HG02759 (cell line): ENCODE data around the gene TPCN2.
"Not testable (repeated sequence)": the region's sequence is repeated elsewhere in the genome, so short reads cannot be mapped to it uniquely, and the experiment has no call there.

Experiments
- ATAC-seq: cut with Tn5 transposase; IDR thresholded peaks from one replicate; pipeline ENCODE4 v1.9.1; 2021; ENCODE audit warnings: mild to moderate bottlenecking, moderate library complexity; ENCODE audit not compliant: unreplicated experiment

TPCN2 gene

DNA sequence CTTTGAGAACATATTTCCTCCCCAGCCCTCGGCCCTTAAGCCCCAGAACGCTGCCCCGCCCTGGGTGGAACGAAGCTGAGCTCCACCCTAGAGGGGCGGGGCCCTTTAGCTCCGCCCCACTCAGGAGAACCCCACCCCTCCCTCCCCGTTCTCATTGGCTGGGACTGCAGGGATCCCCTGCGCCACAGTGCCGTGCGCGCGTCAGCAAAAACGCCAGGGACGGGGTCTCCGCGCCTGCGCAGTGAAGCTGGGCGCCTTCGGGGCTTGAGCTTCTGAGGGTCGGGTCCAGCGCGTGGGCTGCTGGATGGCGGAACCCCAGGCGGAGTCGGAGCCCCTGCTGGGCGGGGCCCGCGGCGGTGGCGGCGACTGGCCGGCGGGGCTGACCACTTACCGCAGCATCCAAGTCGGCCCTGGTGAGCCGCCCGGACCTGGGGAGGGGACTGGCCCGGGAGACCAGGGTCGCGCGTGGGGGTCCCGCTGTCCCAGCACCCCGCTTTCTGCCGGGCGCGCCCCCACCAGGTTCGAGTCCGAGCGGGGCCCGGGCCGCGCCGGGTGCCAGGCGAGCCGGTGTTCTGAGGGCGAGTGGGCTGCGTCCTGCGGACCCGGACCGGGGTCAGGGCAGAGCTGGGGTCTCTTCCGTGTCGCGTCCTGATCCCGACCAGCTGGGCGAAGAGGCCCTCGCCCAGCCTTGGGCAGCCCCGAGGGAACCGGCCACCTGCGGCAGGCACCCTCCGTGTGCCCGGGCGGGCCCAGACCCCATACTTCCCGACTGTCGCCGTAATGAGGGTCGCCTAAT lies at the start of gene TPCN2:
Gene TPCN2 (plus strand): TSS at position 239 of the 796 bp plus-strand sequence. CDS start 66 bp downstream, at position 305.
- peak; percentile 93 for ATAC-seq

DNA sequence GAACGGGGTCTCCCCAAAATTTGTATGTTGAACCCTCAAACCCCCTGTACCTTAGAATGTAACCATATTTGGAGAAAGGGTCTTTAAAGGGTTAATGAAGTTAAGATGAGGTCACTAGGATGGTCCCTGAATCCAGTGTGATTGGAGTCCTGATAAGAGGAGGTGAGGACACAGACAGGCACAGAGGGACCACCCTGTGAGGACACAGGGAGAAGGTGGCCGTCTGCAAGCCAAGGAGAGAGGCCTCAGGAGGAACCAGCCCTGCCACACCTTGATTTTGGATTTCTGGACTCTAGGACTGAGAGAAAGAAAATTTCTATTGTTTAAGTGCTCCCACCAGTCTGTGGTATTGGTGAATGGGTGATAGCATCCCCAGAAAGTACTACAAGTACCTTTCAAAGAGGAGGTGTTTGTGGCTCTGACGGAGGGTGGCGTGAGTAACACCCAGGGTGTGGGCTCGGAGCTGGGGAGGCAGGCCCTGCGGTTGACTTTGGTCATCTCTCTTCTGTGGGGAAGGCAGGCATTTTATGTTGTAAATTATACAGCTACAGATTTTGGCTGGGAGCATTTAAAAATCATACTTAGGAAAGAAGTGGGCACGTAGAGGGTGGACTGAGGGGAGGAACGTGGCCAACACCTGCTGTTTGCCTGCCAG lies 49.5 kb upstream of the TPCN2 start:
- no peak for ATAC-seq

DNA sequence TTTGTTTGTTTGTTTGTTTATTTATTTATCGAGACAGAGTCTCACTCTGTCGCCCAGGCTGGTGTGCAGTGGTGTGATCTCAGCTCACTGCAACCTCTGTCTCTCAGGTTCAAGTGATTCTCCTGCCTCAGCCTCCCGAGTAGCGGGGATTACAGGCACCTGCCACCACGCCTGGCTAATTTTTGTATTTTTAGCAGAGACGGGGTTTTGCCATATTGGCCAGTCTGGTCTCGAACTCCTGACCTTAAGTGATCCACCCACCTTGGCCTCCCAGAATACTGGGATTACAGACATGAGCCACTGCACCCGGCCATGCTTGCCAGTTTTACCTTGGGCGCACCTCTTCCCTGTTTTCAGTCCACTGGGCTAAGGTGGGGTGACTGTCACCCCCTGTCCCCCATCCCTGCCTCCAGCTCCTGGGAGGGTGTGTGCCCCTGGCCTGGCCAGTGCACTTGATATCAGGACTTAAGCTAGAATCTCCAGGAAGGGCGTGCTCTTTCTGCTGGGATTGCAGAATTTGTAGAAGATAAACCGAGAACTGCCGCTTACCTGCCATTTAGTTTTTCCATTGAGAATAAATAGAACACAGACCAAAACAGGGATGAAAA lies 48.9 kb upstream of the TPCN2 start:
- not testable (repeated sequence) for ATAC-seq

DNA sequence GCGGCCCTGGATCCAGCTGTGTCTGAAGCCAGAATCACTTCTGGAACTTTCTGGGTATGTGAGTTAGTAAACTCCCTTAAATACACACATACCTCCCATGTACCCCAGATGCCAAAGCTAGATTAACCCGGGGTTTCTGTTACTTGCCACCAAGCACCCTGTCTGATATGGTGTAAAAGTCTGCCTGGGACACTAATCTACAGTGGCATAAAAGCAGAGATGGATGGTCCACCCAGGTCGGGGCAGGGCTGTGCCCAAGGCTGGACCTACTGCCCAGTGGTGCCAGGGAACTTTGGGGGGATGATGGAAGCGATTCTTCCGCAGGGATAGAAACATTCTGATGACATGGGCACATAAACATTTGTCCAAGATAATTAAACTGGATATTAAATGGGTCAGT lies 48.3 kb upstream of the TPCN2 start:
- no peak for ATAC-seq

DNA sequence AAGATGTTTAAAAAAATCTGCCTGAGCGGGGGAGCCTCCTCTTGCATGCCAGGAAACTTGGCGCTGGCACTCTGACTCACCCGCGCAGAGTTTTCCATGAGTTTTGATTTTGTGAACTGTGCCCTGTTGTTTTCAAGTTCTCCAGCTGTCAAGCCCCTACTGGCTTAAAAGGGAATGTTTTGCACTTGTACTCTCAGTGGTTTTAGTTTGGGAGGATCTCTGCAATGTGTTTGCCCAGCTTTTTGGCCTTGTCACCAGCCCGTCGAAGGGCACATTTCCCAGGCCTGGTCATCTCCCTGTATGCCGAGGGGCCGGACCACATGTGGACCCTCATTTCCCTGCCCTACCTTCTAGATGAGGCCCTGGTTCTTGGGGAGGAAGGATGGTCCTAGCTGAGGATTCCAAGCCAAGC lies 47.9 kb upstream of the TPCN2 start:
- ATAC-seq: no peak

DNA sequence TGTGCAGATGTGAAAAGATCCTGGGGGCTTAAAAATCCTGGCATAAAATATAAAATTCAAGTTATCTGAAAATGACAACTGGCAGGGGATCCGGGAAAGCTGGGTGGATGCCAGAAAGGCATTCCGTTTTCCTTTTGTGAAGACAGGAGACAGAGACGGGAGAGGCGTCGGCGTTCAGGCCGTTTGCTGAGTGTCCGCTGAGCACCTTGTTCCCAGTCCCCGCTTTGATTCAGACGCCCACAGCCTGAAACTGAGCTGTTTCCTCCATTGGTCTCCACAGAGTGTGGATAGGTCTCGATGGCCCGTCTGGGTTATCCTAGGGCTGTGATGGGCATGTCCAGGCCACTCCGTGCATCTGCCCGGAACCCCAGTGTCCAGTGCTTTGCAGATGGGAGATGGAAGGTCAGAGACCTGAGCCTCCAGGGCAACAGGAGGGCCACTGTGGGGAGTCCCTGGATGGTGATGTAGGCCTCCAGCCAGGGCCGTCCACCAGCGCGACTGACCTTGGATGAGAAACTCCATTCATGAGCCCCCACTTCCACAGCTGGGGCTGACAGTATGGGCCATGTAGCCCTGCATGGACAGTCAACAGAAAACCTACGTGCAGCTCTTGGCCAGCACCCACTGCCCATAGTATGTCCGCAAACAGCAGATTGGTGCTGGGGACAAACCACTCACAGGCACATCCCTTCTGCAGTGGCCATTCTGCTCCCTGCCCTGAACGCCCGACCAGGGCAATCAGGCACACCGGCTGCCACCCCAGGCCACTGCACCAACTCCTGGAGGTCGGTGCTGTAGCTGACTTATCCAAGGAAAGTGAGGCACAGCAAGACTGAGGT lies 47.3 kb upstream of the TPCN2 start:
- no peak for ATAC-seq

DNA sequence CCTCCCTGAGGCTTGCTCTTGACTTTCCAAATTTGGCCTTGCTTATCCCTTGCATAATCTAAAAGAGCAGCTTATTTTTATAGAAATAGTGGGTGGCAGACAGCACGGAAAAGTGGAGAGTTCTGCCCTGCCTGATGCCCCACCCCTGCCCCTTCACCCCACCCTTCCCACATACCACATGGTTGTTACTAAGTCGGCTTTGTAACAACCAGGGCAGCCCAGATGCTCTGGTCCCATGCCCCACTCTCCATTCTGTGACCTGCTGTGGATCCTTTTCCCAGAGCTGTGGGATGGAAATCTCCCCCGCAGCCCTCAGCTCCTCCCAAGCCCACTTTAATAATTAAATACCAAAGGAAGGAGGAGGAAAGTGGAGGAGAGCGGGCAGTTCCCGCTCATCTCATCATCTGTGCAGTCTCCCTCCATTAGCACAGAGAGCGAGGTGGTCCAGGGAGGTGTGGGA lies 46.6 kb upstream of the TPCN2 start:
- no peak for ATAC-seq

DNA sequence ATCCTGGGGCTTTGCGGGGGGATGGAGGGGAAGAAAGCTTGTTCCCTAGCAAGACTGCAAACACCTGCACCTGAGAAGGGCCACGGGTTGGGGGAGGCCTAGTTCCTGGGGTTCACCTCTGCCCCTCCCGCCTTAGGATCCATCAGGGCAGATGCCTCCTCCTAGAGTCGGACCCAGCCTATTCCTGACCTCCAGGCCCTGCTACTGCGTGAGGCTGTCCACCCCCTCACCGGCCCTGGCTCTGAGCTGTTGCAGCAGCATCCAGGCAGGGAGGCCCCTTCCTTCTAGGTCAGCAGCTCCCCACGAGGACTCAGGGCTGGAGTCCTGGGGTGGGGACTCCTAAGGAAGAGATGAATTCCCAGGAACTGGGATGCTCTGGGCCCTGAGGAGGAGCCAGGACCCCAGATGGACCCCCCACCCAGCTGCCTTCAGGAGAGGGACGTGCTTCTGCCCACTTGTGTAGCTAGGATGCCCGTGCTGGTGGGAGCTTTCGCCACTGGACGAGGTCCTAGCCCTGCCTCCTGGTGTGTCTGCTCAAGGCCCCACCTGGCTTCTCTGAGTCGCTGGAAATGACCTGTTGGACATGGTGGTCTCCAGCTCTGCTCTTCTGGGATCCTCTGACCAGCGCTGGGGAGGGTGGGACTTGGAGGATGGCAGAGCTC lies 46.0 kb upstream of the TPCN2 start:
- no peak for ATAC-seq

DNA sequence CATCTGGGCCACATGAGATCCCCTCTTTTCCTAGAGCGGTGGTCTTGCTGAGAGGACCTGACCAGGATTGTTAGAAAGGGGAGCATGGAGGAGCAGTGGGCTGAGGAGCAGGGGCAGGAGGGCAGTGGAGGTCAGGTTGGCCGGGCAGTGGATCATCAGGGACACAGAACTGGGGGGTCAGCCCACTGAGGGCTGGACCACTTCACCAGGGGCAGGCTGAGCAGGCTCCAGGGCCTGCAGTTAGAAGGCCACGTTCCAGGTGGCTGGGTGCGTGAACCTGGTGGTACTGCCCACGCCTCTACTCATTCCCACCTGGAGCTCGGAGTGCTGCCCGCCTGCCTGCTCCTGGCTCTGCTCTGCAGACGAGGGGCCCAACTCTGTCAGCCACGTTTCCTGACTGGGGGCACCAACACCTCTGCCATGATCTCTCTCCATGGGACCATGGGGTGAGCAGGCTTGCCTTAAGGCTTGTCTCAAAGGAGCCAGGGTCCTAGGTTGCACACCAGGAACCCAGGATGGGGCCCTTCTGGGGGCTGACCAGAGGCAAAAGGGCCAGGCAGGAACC lies 45.3 kb upstream of the TPCN2 start:
- no peak for ATAC-seq

DNA sequence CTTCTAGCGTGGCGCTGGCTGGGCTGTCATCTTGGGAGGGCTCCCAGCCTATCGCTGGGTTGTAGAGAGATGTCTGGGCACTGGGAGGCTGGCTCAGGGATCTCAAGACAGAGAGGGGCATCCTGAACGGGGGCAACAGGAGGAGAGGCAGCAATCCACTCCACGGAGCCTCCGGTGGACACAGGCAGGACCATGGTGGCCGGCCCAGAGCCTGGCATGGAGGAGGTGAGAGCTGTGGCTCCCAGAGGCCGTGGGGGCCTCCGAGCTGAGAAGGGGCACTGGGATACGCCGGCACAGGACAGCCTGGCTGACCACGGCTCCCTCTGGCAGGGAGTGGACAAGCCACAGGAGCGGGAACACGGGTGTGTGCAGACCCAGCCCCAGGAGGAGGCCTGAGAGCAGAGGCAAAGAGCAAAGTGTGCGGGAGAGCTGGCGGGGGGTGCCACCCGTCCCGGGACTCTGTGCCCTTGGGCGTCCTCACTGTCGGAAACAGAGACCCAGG lies 44.8 kb upstream of the TPCN2 start:
- ATAC-seq: no peak

DNA sequence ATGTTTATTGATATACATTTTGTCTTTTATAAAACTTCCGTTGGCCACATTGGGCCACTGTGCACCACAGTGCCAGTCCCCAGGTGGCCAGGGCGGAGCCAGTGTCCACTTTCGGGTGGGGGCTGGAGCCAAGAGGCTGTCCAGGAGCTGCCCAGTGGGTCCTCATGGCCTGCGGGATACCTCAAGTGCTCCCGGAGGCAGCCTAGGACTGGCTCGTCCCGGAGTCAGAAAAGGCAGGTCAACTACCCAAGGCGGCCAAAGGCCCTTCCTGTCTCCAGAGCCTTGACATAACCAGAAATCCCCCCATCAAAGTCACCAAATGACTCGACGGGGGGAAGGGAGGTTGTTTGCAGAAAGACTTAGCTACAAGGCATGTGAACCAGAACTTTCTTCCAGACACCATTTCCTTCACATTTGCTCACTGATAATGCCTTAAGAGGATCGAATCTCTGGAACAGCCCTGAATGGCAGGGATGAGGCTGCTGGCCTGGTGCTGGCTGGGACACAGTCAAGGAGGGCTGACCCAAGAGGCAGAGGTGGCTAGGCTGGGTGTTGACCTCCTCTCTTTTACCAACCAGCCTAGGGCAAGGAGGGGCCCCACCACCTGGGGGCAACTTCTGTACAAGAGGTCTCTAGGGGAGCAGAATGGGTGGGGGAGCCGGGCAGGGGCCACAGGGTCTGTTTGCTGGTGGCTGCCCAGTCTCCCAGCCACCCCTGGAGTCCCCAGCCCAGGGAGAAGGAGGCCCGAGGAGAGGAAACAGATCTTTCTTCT lies 44.1 kb upstream of the TPCN2 start:
- no peak for ATAC-seq

DNA sequence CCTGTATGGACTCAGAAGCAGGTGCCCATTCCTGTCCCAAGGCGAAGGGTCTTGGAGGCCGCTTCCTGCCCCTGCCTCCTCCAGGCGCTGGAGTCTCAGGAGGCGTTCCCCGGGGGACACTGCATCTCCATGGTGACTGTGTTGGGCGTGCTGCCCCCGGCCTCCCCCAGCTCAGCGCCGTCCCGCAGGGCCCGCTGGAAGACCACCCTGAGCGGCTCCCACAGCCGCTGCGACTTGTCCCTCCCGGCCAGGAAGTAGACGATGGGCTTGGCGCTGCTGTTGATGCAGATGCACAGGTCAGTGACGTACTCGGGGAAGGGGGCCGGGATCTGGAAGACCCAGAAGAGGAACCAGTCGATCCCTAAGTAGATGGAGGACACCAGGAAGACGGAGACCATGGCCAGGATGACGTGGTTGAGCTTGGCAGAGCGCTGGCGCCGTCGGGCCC lies 43.5 kb upstream of the TPCN2 start:
- ATAC-seq: no peak

DNA sequence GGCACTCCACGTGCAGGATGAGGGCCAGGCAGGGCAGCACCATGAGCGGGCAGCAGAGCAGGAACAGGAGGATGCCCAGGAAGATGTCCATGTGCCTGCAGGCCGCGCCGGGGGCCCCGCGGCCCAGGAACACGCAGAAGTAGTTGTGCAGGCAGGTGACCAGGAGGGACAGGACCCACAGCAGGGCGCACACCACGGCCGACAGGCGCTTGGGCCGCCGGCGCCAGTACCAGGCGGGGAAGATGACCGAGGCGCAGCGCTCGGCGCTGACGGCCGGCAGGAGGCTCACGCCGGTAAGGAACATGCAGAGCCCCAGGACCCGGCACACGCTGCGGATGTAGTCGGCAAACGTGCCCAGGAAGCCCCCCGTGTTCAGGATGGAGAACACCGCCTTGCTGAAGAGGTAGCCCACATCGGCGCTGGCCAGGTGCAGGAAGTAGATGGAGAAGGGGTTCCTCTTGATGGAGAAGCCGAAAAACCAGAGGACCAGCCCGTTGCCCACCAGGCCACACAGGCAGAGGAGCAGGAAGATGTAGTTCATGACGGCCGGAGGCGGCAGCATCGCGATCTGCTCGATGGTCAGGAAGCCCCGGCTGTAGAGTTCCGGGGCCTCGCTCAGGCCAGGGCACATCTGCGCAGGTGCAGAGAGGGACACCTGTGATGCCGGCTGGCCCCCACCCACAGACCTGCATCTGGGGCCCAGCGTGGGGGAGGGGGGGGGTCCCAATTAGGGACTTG lies 42.9 kb upstream of the TPCN2 start:
- no peak for ATAC-seq

DNA sequence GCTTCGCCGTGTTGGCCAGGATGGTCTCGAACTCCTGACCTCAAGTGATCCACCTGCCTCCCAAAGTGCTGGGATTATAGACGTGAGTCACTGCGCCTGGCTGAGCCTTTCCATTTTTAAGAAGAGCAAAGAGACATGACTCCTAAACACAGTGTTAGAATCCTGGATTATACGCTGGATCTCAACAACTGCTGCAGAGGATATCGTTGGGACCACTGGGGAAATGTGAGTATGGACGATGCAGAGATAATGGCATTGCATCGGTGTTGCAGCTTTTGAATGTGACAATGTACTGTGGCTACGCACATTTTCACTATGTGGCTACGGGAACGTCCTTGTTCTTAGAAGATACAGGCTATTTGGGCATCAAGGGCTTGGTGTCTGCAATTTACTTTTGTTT lies 41.9 kb upstream of the TPCN2 start:
- ATAC-seq: no peak

DNA sequence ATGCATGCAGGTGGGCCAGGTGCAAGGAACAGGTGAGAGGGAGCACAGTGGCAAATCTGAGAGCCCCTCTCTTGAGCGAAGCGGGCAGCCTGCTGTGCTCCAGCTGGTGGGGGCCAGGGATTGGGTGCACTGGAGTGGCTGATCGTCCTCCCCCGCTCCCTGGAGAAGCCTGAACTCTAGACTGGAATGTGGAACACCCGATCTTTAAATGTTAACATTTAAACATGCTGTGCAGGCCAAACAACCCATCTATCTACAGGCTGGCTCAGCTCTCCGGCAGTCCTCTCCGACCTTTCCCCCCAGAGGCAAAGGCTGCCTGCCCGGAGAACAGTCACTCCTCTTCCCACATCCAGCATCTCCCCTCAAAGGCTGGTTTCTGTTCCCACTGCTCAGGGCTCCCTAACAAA lies 40.8 kb upstream of the TPCN2 start:
- no peak for ATAC-seq

DNA sequence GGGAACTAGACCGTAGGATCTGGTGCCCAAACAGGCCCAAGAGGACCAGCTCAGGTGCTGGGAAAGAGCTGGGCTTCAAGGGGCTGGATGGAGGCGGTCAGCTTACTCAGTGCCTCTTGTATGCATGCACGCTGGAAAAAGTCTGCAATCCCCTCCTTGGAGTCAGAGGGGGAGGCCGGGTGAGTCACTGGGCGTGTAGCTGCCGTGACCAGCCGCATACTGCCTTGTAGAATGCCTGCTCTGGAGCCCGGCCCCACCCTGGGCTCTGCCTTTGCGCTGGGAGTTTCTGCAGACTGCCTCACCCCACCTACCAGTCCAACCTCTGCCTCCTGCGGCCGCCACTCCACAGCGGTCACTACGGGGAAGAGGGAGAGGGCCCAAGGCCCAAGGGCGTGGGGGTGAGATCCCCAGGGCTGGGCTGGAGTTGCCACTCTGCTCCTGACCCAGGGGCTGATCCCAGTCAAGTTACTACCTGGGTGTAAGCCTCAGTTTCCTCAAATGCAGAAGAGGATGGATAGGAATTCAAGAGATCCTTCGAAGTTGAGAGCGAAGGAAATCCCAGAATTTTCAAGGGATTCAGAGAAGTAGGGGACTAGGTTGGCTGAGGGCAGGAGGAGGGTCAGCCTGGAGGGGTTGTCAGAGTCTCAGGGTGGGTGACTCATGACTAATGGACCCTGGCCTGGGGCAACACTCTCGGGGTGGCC lies 39.8 kb upstream of the TPCN2 start:
- no peak for ATAC-seq

DNA sequence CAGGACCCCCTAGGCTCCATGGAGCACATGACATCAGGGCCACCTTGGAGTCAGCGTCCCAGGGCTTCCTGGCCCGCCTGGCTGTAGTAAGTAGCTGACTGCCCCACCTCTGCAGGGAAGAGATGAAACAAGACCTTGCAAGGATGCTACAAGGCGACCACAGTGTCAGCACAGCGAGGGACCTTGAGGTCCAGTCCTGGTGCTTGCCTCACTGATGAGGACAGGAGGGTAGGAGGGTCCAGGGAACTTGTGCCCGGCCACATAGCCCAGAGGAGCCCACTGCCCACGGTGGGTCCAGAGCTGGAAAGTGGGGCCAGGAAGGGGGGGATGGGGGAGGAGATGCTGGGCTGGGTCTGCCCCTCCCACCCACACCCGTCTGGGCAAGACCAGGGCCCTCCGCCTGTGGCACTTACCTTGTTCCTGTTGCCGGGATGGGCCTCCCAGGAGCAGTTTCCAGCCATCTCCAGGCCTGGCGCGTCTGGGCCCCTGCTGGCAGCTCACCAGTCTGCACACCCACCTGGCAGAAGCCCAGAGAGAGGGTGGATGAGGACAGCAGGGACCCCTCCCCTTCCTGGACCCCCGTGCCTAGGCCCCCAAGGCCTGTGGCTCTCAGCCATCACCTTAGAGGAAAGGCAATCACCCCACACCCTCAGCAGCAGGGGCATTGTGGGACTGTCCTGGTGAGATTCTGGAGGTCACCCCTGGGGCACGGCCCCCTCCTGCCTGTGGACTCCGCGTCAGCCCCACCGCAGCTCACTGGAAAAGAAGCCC lies 39.1 kb upstream of the TPCN2 start:
- ATAC-seq: no peak
